HG03342 (cell line): Measurements from ENCODE around the gene SEMA3D.

Experiments
- ATAC-seq: cut with Tn5 transposase; IDR thresholded peaks from one replicate; pipeline ENCODE4 v1.9.1; 2021; ENCODE audit warnings: mild to moderate bottlenecking, moderate library complexity; ENCODE audit not compliant: unreplicated experiment

The SEMA3D gene

DNA sequence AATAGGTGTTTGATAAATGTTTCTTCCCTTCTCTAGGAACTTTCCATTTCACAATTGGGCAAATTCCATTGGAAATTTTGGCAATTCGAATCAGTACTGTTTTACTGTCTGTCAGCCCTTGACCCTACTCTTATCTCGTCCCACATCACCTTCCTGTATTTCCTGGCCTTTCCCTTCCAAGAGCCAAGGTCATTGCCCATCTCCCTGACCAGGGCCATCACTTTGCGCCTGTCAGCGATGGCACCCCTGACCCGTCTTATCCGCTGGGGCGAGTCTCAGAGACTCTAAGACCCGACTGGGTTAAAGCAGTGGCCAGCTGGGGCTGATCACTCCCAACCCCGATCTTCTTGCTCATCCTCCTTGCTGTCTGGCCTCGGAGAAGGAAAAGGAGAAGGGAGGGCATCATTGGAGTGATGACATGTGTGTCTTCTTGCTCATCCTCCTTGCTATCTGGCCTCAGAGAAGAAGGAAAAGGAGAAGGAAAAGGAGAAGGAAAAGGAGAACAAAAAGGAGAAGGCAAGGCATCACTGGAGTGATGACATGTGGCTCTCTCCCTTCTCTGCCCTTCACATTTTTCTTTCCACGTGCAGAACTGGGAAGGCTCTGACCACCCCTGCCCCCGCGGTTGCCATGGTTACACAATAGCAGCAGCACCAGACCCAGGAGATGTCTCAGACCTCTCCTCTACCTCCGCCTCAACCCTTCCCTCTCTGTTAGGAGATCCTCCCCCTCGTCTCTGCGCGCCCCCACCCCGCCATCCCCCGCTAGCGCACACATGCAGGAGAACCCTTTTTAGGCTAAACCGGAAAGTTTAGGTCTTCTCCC lies 2.0 kb downstream of the SEMA3D start:
- no peak for ATAC-seq

DNA sequence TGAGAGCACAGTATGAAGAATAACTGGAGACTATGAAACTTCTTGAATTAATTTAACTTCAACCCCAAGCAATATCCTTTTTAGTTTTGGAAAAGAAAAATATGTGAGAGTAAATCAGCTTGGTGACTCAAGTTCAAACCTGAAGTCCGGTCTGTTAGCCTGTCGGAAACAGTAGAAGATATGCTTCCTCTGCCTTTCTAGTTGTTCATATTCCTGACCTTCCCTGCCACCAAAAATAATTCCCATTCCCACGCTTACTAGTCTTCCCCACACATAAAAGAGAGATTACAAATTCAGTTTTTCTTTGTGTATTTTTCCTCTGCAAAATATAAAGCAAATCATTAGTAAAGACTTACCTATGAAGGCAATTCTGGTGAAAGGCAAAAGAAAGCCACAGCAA lies 3.6 kb downstream of the SEMA3D start:
- ATAC-seq, result no peak

DNA sequence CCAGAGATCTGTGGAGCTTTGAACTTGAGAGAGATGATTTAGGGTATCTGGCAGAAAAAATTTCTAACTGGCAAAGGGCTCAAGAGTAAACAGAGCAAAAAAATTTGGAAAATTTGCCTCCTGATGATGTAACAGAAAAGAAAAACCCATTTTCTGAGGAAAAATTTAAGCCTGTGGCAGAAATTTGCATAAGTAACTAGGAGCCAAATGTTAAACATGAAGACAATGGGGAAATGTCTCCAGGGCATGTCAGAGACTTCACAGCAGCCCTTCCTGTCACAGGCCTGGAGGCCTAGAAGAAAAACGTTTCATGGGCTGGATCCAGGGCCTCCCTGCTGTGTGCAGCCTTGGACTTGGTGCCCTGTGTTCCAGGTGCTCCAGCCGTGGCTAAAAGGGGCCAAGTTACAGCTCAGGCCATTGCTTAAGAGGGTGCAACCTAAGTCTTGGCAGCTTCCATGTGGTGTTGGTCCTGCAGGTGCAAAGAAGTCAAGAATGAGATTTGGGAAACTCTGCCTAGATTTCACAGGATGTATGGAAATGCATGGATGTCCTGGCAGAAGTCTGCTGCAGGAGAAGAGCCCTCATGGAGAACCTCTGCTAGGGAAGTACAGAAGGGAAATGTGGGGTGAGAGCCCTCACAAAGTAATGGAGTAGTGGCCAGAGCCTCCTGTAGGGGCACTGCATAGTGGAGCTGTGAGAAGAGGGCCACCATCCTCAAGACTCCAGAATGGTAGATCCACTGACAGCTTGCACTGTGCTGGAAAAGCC lies 8.1 kb downstream of the SEMA3D start:
- no peak for ATAC-seq

DNA sequence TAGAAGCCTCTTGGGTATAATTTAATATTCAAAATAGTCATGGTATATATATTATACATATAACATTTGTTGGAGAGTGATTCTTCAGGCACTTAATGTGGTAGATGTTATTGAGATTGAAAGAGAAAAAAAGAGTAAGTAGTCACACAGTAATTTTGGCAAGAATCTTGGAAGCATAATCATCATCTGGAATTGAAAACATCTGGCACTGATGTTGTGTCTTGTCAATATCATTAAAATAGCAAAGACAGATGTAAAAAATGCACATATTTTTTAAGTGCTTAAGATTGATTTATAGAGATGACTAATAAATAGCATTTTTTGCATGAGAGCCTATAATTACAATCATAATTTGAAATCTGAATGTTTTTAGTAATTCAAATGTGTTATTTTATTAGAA lies 9.5 kb downstream of the SEMA3D start:
- no peak for ATAC-seq

DNA sequence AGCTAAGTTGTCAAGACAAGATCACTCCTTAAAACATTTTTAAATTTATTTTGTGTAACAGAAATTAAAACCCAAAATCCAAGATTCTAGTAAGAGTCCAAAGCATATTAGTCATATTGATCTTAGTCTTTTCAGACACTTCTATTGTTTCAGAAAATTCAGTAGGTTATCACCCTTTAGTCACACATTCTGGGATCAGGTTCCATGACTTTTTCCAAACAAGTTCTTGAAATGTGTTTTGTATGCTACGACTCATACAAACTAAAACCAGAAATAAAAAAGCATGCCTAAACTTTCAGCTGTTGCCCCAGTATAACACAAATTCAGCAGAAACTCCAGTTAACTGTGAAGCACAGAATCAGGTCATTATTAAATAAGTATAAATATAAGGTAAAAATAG lies 10.7 kb downstream of the SEMA3D start:
- ATAC-seq, result no peak

DNA sequence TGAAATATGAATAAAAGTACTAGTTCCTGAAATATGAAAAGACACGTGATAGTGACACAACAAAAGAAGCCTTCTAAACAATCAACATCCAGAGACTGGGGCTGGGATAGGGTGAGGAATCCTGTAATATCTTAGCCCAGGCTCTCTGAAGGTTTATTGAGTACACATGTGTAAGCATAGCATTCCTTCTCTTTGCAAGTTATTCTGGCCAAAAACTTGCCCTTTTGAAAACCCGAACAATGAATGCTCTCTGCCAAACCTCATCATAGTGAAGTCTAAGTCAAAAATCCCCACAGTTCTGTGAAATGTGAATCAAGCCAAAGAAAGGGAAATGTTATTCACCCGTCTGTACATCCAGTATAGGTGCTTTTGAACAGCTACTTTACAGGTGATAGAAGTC lies 11.6 kb downstream of the SEMA3D start:
- ATAC-seq, result no peak

DNA sequence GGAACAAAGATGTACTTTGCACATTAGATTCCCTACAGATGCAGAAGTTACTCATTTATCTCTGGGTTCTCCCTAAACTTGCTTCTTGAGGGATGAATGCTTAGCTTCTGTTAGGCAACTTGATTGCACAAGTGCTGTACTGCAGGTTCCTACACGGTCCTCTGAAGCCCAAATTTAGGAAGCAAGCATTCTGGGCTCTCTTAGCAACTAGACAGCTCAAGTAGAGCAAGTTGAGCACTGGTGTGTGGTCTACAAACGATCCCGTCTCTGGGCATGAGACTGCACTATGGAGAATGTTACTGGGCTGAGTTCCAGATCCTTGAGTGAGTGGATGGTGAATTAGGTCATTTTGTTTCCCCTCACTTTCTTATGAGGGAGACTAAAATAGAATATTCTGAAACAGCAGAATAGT lies 14.3 kb downstream of the SEMA3D start:
- ATAC-seq, result no peak

DNA sequence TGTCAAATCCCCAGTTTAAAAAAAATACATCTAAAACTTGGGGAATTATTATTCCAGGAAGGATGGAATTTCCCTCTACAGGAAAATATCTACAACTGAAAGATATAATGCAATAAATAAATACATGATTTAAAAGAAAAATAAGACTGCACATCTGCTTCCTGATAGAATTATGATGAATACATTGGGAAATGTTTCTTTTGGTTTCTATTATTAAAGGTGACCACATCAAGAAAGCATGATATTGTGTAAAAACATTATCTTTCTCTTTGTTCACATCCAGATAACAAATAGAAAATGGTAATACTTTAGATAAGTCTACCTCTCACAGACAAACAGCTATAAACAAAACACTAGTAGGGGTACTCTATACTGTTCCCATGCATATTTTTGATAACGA lies 19.2 kb downstream of the SEMA3D start:
- ATAC-seq, result no peak

DNA sequence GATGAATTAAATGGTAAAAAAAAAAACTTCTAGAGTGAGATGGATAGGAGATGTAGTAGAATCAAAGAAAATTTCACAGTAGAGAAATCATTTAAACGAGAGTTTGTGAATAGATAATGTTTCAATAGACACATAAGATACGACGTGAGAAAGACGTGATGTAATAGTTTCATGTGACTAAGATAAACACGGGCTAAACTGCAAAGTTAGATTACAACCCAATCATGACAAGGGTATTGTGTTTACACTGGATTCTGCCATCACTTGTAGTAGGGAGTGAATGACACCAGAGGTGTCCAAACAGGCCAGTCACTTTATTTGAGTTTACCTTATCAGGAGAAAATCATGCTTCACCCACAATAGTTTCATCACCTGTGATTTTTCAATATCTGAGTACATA lies 21.6 kb downstream of the SEMA3D start:
- ATAC-seq, result no peak

DNA sequence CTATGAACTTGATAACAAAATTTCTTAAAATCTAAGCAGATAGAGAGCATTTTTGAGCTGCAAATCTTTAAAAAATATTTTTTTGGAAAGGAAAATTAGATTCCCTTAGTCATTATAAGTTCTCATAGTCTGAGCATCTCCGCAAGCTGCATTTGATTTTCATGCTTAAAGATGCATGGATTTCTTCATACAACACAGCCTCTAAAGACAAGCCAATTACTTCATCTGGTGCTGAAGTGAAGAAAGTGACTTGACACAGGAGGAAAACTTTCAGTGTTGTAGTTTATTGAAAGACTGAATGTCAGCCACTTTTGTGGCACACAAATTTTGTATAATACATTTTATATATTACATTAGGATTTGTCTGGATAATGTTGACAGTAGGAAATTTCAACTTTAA lies 22.5 kb downstream of the SEMA3D start:
- no peak for ATAC-seq

DNA sequence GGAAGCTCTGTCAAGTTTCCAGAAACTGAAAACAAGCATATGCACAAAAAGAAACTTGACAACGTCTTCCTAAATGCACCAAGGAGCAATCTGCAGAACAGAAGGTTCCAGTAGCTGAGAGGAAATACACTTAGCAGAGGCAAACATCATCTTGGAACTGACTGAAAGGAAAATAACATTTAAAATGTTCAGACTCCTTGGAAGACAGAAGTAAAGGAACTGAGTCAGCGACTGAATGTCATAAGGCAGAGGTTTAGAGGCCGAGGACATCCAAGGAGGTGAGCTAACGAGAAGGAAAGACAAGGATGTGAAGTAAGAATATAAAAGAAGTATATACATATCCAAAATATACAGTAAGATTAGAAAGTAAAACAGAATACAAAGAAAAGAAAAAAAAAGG lies 24.1 kb downstream of the SEMA3D start:
- ATAC-seq, result no peak

DNA sequence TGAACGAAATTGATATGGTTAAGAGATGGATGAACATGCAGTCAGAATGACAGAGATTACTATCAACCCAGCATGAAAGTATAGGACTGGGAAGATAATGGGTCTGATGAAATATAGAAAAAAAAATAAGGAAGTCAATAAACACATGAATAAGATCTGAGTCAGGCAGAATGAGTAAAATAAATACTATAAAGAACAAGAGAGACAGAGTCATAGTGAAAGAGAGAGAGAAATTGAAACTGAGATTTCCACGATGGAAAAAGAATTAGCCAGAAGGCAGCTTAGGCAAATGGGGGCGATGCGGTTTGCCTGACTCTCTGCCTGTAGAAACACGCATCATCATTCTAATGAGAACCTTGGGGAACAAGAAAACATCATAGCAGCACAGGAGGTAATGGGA lies 26.6 kb downstream of the SEMA3D start:
- ATAC-seq, result peak; percentile 96

DNA sequence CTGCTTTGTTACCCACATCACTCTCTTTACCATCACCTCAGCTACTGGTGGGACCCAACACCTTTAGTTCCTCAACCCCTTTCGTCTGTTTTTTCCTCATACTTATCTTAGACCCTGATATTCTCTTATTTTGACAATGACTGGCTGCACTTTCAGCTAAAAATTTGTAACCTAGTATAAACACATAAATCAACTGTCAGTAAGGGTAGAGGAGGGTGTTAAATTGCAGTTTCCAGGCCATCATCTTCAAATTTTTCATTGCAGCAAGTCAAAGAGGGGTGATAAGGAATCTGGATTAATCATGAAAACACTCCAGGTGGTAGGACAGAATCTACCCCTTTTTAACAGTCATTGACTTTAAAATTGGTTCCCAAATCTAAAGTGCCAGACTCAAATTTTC lies 27.9 kb downstream of the SEMA3D start:
- ATAC-seq, result no peak

DNA sequence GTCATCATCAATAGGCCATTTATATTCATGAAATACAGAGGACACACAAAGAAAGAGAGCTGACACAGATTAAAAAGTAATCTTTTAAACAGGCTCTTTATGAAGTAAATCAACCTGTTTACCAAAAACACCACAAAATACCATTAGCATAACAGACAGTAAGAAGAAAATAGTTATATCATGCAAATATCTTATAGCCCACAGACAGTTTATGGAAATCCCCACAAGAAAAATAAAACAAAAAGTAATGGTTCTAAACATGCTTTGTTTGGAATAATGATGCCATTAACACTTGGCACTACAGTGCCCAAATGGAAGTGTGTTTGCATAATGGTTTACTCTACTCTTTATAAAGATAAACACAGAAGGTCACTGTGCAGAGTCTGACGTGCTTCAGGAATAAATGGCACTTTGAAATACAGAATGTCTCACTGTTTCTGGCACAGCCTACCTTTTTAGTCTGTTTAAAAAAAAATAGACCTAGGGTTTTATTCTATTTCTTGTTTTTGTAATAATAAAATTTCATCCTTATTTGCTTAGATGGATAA lies 30.1 kb downstream of the SEMA3D start:
- ATAC-seq, result no peak

DNA sequence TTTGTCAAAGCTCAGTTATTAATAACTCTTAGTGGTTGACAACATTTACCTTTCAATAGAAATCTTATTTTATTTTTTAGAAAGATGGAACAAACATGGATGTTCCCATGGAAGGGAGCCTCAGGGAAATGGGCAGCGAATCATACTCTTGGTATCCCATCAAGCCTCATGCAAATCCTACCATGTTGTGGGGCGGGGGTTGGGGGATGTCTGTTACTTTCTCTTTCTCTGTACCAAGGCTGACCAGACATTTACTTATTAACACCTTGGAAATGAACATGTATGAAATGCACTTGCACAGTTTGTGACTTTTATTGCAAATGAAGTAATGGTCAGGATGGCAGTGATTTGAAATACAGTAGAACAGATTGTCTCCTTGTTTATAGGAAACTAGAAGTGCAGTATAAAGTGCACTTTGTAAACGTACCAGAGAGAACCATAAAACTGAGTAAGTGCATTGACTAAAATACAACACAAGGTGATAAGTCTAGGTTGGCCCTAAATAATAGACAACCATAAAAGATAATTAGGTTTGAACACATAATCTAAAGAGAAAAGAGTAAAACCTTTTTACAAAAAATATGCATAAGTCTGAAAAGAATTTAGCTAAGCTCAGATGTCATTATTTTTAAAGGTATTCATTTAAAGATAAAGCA lies 32.4 kb downstream of the SEMA3D start:
- ATAC-seq, result peak; percentile 54

DNA sequence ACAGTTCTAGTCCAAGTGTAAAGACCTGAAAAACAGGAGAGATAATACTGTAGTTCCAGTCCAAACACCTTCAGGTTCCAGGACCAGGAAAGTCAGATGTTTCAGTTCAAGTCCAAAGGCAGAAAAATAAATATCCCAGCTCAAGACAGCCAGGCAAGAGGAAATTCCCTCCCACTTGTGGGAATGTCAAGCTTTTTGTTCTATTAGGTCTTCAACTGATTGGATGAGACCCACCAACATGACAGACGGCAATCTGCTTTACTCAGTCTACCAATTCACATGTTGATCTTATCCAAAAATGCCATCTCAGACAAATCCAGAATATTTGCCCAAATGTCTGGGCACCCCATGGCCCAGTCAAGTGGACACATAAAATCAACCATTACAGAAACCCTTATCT lies 33.1 kb downstream of the SEMA3D start:
- ATAC-seq, result no peak

DNA sequence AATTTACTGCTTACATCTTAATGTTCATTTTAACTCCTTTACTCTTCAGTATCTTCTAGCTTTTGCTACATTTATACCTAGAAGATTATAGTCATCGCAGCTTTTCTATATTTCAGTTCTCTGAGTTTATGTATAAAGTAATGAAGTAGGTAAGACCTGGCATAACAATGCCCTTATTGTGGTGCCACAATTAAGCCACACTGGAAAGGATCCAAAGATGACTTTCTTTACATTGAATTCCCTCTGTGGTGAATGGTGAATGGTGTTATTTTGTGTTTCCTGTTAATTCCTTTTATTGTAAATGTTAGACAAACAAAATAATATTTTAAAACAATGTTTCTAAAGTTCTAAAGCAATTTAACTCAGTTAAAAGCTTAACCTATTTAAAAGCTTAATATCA lies 36.2 kb downstream of the SEMA3D start:
- ATAC-seq, result no peak

DNA sequence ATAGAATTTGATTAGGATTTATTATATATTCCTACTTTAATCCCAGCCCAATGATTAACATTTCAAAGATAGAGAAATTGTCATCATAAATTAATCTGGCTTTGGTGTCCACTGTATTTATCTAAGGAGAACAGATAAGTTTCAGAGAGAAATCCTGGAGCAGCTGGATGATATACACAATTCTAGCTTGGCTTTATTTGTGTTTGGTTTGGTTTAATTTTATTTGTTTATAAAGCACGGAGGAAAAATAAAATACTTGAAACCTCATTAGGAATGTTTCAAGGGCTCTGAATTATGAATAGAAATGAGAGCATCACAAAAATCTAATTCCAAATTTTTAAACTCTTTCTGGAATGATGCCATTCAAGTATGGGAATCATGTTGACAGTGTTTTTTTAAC lies 42.1 kb downstream of the SEMA3D start:
- no peak for ATAC-seq

DNA sequence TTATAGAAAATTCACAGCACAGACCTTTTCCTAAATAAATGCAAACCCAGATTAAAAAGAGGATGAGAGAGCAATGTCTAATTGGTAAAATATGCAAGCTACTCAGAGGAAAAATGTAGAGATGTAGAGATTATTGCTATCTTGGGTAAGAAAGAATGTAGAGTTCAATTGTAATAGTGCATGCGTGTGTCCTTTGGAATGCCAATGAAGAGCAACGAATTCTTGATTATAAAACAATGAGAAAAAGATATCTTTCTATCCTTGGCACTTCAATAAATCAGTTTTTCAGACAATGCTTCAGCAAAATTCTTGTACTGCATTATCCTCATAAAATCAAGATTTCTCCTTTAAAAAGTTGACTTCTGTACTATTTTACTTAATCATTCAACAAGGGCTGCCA lies 50.9 kb downstream of the SEMA3D start:
- ATAC-seq, result no peak

DNA sequence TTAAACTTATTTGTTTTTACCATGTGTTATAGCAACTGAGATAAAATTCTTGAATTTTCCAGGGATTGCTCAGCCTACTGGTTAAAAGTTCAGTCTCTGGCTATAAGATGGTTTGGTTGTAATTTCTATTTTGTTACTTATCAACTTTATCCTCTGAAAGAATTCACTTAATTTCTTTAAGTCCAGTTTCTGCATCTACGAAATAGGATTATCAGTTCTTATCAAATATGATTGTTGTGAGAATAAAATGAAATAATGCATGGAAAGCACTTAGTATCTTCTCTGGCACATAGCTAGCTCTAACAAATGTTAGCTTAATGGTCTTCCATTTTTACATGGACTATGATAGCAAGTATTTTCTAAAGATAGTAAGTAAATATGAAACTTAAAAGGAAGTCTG lies 53.3 kb downstream of the SEMA3D start:
- ATAC-seq, result no peak

DNA sequence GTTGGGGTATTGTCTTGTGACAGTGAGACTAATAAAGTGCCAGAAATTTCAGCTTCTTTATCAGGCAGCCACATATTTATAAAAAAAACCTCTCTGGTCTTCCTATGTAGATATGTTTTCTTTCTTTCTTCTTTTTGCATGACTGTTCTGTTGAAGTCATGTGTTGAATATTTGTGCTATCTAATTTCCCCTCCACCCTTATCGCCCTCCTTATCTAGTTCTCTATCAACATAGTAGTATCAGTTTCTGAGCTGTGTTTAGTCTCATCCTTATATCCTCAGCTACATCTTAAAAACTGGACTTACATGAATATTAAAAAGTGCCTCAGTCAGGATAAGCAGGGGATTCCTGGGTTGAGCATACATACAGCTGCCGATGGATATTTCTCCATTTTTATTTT lies 53.9 kb downstream of the SEMA3D start:
- ATAC-seq, result no peak

DNA sequence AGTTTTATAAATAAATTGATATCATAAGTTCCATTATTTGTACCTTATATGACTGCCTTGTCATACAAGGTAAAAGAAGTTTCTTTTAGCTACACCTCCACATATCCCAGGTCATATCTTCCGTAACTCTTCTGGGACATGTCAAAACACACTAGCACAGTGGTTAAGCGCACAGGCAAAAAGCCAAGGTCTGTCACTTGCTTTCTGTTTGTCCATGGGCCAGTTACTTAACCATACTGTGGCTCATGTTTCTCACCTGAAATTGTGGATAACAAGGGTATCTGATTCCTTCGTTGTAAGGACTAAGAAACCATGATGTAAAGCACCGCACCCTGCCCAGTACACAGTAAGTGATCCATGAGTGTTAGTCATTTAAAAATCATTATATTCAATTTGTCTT lies 56.2 kb downstream of the SEMA3D start:
- ATAC-seq, result no peak
